GM12878 (cell line): ENCODE results near the gene TXNDC8. TPM values are rescaled to one million over a fixed set of nuclear protein-coding genes. Genes with fewer than 3 reads are reported as not detected.
"Not testable (repeated sequence)": the region's sequence is repeated elsewhere in the genome, so short reads cannot be mapped to it uniquely, and the experiment has no call there.

ENCODE experiments used
- ATAC-seq: fragments of 200-7000 bp; cut with Tn5 transposase; 3 replicates; pipeline ENCODE4 v1.9.1; 2020; ENCODE audit warnings: mild to moderate bottlenecking, moderate library complexity
- BruUV-seq: library from RNA; stranded (reverse); fragments of 400-500 nt; replicated peaks from 2 replicates; lab custom pipeline; 2021; lab: Mats Ljungman, UMichigan
- CTCF ChIA-PET: fragments of 300-600 bp; sonication (Branson Sonifier 250); formaldehyde crosslinking; extraction: SDS; loops from one replicate; lab custom pipeline; 2021; ENCODE audit warnings: inconsistent platforms; lab: Yijun Ruan, JAX
- POLR2A ChIA-PET: fragments of 350-600 bp; formaldehyde crosslinking; extraction: SDS; loops from one replicate; lab custom pipeline; 2021; ENCODE audit warnings: inconsistent platforms; lab: Charles Lee
- RAD21 ChIA-PET: fragments of 300-600 bp; sonication (Branson Sonifier 250); formaldehyde crosslinking; loops from one replicate; lab custom pipeline; 2023; ENCODE audit warnings: antibody characterized with exemption; ENCODE audit not compliant: unreplicated experiment; lab: Charles Lee
- SMC1A ChIA-PET: fragments of 300-600 bp; sonication (Branson Sonifier 250); formaldehyde crosslinking; loops from one replicate; lab custom pipeline; 2023; ENCODE audit not compliant: unreplicated experiment, uncharacterized antibody; lab: Charles Lee
- DNase-seq: peaks from one replicate; pipeline ENCODE4 v3.0.0-alpha.2; 2011; ENCODE audit warnings: low read depth, low spot score
- FAIRE-seq: peaks from 3 replicates; lab custom pipeline; 2011; peaks lifted over from hg19 to GRCh38; lab: Jason Lieb, UNC
- H2AFZ ChIP-seq: 2 replicates; pipeline ENCODE4 v1.6.0; 2011; ENCODE audit warnings: low read depth, low read length, control low read depth; ENCODE audit not compliant: control insufficient read depth
- H3K27ac ChIP-seq: 2 replicates; pipeline ENCODE4 v1.5.1; 2011; ENCODE audit warnings: control low read depth; ENCODE audit not compliant: control insufficient read depth, insufficient read depth
- H3K27me3 ChIP-seq, 2 experiments: replicated peaks in 1 of 2; 2 replicates each; pipeline versions ENCODE4 v1.6.0 to v1.6.1; 2011; ENCODE audit warnings: low read length in 1 of 2; ENCODE audit not compliant: control insufficient read depth in 2 of 2, insufficient read depth in 2 of 2
- H3K36me3 ChIP-seq, 2 experiments: 2 replicates each; pipeline ENCODE4 v1.5.1; 2011; ENCODE audit warnings: low read length in 1 of 2; ENCODE audit not compliant: control insufficient read depth in 2 of 2, insufficient read depth in 2 of 2
- H3K4me1 ChIP-seq: 2 replicates; pipeline ENCODE4 v1.6.1; 2011; ENCODE audit warnings: mild to moderate bottlenecking, low read length, moderate library complexity, mixed read lengths; ENCODE audit not compliant: control insufficient read depth, insufficient read depth
- H3K4me2 ChIP-seq: 2 replicates; pipeline ENCODE4 v1.6.0; 2011; ENCODE audit warnings: control low read depth; ENCODE audit not compliant: control insufficient read depth, insufficient read depth
- H3K4me3 ChIP-seq: fragments of 200-600 bp; sonication (generic); 2 replicates; pipeline ENCODE4 v1.5.1; 2016
- H3K79me2 ChIP-seq: 2 replicates; pipeline ENCODE4 v1.6.0; 2011; ENCODE audit warnings: low read length; ENCODE audit not compliant: control insufficient read depth, insufficient read depth
- H3K9ac ChIP-seq: 2 replicates; pipeline ENCODE4 v1.8.0; 2011; ENCODE audit warnings: low read length, control low read depth, mixed read lengths; ENCODE audit not compliant: control insufficient read depth, insufficient read depth
- H3K9me3 ChIP-seq: replicated peaks from 3 replicates; pipeline ENCODE4 v1.5.1; 2011; ENCODE audit warnings: mild to moderate bottlenecking, low read length; ENCODE audit not compliant: control insufficient read depth, insufficient read depth
- H4K20me1 ChIP-seq: 2 replicates; pipeline ENCODE4 v1.6.0; 2011; ENCODE audit not compliant: control insufficient read depth, insufficient read depth
- LARP7 ChIP-seq: fragments of 450-650 bp; IDR thresholded peaks from 2 replicates; pipeline ENCODE4 v1.6.1; 2017; ENCODE audit warnings: mild to moderate bottlenecking
- NFIC ChIP-seq: IDR thresholded peaks from 2 replicates; pipeline ENCODE4 v1.6.1; 2012; ENCODE audit warnings: low read depth, mild to moderate bottlenecking, inconsistent platforms, low read length, moderate library complexity
- SPI1 ChIP-seq: IDR thresholded peaks from 2 replicates; pipeline ENCODE4 v1.6.1; 2011; ENCODE audit warnings: low read depth, mild to moderate bottlenecking, low read length, moderate library complexity, borderline replicate concordance; ENCODE audit not compliant: insufficient read depth
- SUPT20H ChIP-seq: IDR thresholded peaks from 2 replicates; pipeline ENCODE4 v1.6.1; 2011; ENCODE audit warnings: low read depth, mild to moderate bottlenecking, low read length, moderate library complexity, borderline replicate concordance; ENCODE audit not compliant: control insufficient read depth
- WGBS: methylation state at CpG from one replicate; pipeline ENCODE4 v1.1.6; 2016; ENCODE audit warnings: low lambda C conversion rate; ENCODE audit not compliant: insufficient replicate concordance, insufficient coverage; ENCODE audit errors: missing lambda C conversion rate; 5-methylcytosine and 5-hydroxymethylcytosine counted together
- in situ Hi-C: fragments of 300-500 bp; cut with MboI; formaldehyde crosslinking; loops from 9 replicates; pipeline ENCODE4 v1.14.3; 2018; ENCODE audit warnings: mixed read lengths
- intact Hi-C: fragments of 100-400 bp; cut with micrococcal nuclease; formaldehyde crosslinking; loops from one replicate; pipeline ENCODE4 v1.14.2; 2022; ENCODE audit not compliant: unreplicated experiment
- polyA plus RNA-seq, 11 experiments: library from polyadenylated mRNA; depleted of rRNA in 4 of 11; unstranded in 6 of 11; stranded (reverse) in 5 of 11; fragments of >200 nt; fragmentation: Nextera tagmentation in 4 of 11; fragmentation: Illumina TruSeq in 1 of 11; extraction: Ambion mirVana in 4 of 11; extraction: Trizol in 1 of 11; gene quantifications; 1 replicate in 1 of 11; 2 replicates in 10 of 11; pipeline versions ENCODE4 v1.2.1 to v1.2.3, GENCODE V29; 2011 to 2016; ENCODE audit warnings: inconsistent platforms in 2 of 11, missing spikeins in 2 of 11, low read depth in 1 of 11
- total RNA-seq, 4 experiments: library from RNA; depleted of rRNA in 3 of 4; stranded (reverse); fragments of >200 nt in 3 of 4; fragmentation: Illumina TruSeq in 1 of 4; extraction: Trizol in 1 of 4; gene quantifications; 2 replicates each; pipeline versions ENCODE4 v1.2.1 to v1.2.3, GENCODE V29; 2013 to 2021

The TXNDC8 gene
- total and polyA plus RNA-seq, 10 of the 15 experiments (the other 5 are each of a cell fraction or from before 2014, with no cell fraction given) = not detected

- no peak for TF ChIP-seq SUPT20H
- no peak for TF ChIP-seq LARP7
- 0 out of 2 replicates have a peak, but pooled peaks have one; percentile 18 for TF ChIP-seq NFIC
- peak; percentile 85 for TF ChIP-seq SPI1
Observed at GRCh38 chr9:110316261-110317075, 21.2 kb downstream of the TXNDC8 start (continued).

GRCh38 chr9:110311978-110312377 lies 25.7 kb downstream of the TXNDC8 start:
- CTCF ChIA-PET = interaction anchor here (0.6 kb wide), 1 partner anchor 842 kb away, joined by 3 read pairs; no protein-coding TSS in a partner anchor
- 98% methylated on average over 2 of the region's 2 CpGs for WGBS
- H3K4me2 ChIP-seq, H3K9me3 ChIP-seq, H3K36me3 ChIP-seq, SMC1A ChIA-PET, H3K4me3 ChIP-seq, RAD21 ChIA-PET, intact Hi-C loops, BruUV-seq, H3K9ac ChIP-seq, DNase-seq, H3K27me3 ChIP-seq, in situ Hi-C loops, H3K79me2 ChIP-seq, ATAC-seq, H4K20me1 ChIP-seq, FAIRE-seq, POLR2A ChIA-PET, H3K27ac ChIP-seq, H2AFZ ChIP-seq: not testable (repeated sequence)
- H3K4me1 ChIP-seq = peaks cover 14% of the 10 kb centered on the region
